Mucosa of rectum (tissue), 2 donors: Measurements from ENCODE around the gene KIF26B.

ENCODE experiments used
- H3K27ac ChIP-seq, 2 donors: one replicate each; pipeline ENCODE4 v1.7.0; 2013; ENCODE audit warnings: inconsistent platforms in 2 of 2, low read depth in 2 of 2, low read length in 2 of 2
- H3K27me3 ChIP-seq, 2 donors: one replicate each; pipeline ENCODE4 v1.7.0; 2013; ENCODE audit warnings: low read length in 2 of 2; ENCODE audit not compliant: control insufficient read depth in 2 of 2, insufficient read depth in 2 of 2
- H3K36me3 ChIP-seq, 2 donors: one replicate each; pipeline ENCODE4 v1.7.0; 2013; ENCODE audit warnings: low read length in 2 of 2; ENCODE audit not compliant: control insufficient read depth in 2 of 2, insufficient read depth in 2 of 2
- H3K4me1 ChIP-seq, 2 donors: one replicate each; pipeline ENCODE4 v1.7.0; 2013; ENCODE audit warnings: low read length in 2 of 2, mild to moderate bottlenecking in 1 of 2; ENCODE audit not compliant: control insufficient read depth in 2 of 2, insufficient read depth in 2 of 2
- H3K4me3 ChIP-seq, 2 donors: one replicate each; pipeline ENCODE4 v1.7.0; 2013; ENCODE audit warnings: low read length in 2 of 2
- H3K9ac ChIP-seq, 2 donors: one replicate each; pipeline ENCODE4 v1.7.0; 2013; ENCODE audit warnings: low read length in 2 of 2, low read depth in 1 of 2, mild to moderate bottlenecking in 1 of 2
- H3K9me3 ChIP-seq, 2 donors: one replicate each; pipeline ENCODE4 v1.7.0; 2013; ENCODE audit warnings: low read length in 2 of 2; ENCODE audit not compliant: control insufficient read depth in 2 of 2
- donor health status: healthy.
- donor health status: Normal muscosa, but diverticular disease.

KIF26B gene

GRCh38 chr1:245201827-245202226 is 47.0 kb downstream of the KIF26B start:
- Histone ChIP-seq H3K27ac (no peak overlapping the region), H3K9me3 (peaks cover 0 to 6% of the 10 kb centered on the region in 2 donors)

GRCh38 chr1:245205396-245205795 is 50.6 kb downstream of the KIF26B start:
- no peak overlapping the region for H3K4me3 ChIP-seq
- H3K36me3 ChIP-seq, result no peaks in the 10 kb centered on the region
- peaks cover 0 to 6% of the 10 kb centered on the region in 2 donors for H3K9me3 ChIP-seq

More at GRCh38 chr1:245201827-245202226, 47.0 kb downstream of the KIF26B start:
- no peaks in the 10 kb centered on the region for H3K36me3 ChIP-seq
- no peak overlapping the region for H3K9ac ChIP-seq
- no peaks in the 10 kb centered on the region for H3K4me1 ChIP-seq
- H3K4me3 ChIP-seq, result no peak overlapping the region
- no peaks in the 10 kb centered on the region for H3K27me3 ChIP-seq

GRCh38 chr1:245205864-245206263 is 51.1 kb downstream of the KIF26B start:
- Histone ChIP-seq H3K27ac (no peak overlapping the region), H3K36me3 (no peaks in the 10 kb centered on the region), H3K4me1 (no peaks in the 10 kb centered on the region), H3K27me3 (no peaks in the 10 kb centered on the region), H3K9me3 (peaks cover 0 to 6% of the 10 kb centered on the region in 2 donors), H3K9ac (no peak overlapping the region), H3K4me3 (no peak overlapping the region)

More at GRCh38 chr1:245205396-245205795, 50.6 kb downstream of the KIF26B start:
- Histone ChIP-seq H3K27ac (no peak overlapping the region), H3K27me3 (no peaks in the 10 kb centered on the region), H3K4me1 (no peaks in the 10 kb centered on the region), H3K9ac (no peak overlapping the region)

GRCh38 chr1:245207056-245207638 is 52.4 kb downstream of the KIF26B start:
- H3K27ac ChIP-seq, result no peak overlapping the region
- H3K36me3 ChIP-seq, result no peaks in the 10 kb centered on the region
- H3K4me3 ChIP-seq, result no peak overlapping the region
- no peaks in the 10 kb centered on the region for H3K27me3 ChIP-seq
- H3K9ac ChIP-seq, result no peak overlapping the region
- no peaks in the 10 kb centered on the region for H3K4me1 ChIP-seq
- peaks cover 0 to 6% of the 10 kb centered on the region in 2 donors for H3K9me3 ChIP-seq

- peaks cover 0 to 6% of the 10 kb centered on the region in 2 donors for H3K9me3 ChIP-seq
Observed at GRCh38 chr1:245207801-245208200, 53.0 kb downstream of the KIF26B start.

GRCh38 chr1:245209658-245210435 is 55.1 kb downstream of the KIF26B start:
- Histone ChIP-seq H3K36me3 (no peaks in the 10 kb centered on the region), H3K4me3 (no peak overlapping the region), H3K9ac (no peak overlapping the region), H3K9me3 (peaks cover 0 to 6% of the 10 kb centered on the region in 2 donors), H3K4me1 (no peaks in the 10 kb centered on the region), H3K27ac (no peak overlapping the region), H3K27me3 (no peaks in the 10 kb centered on the region)

More at GRCh38 chr1:245207801-245208200, 53.0 kb downstream of the KIF26B start:
- Histone ChIP-seq H3K4me1 (no peaks in the 10 kb centered on the region), H3K27ac (no peak overlapping the region), H3K9ac (no peak overlapping the region), H3K27me3 (no peaks in the 10 kb centered on the region), H3K36me3 (no peaks in the 10 kb centered on the region), H3K4me3 (no peak overlapping the region)

- Histone ChIP-seq H3K9ac (no peak overlapping the region), H3K27ac (no peak overlapping the region), H3K9me3 (peaks cover 0 to 4% of the 10 kb centered on the region in 2 donors), H3K36me3 (no peaks in the 10 kb centered on the region), H3K4me1 (no peaks in the 10 kb centered on the region), H3K4me3 (no peak overlapping the region), H3K27me3 (no peaks in the 10 kb centered on the region)
Observed at GRCh38 chr1:245211035-245211749, 56.4 kb downstream of the KIF26B start.

- H3K9me3 ChIP-seq, result no peaks in the 10 kb centered on the region
- no peaks in the 10 kb centered on the region for H3K27me3 ChIP-seq
- H3K27ac ChIP-seq, result no peak overlapping the region
- H3K36me3 ChIP-seq, result no peaks in the 10 kb centered on the region
- H3K9ac ChIP-seq, result no peak overlapping the region
- H3K4me1 ChIP-seq, result no peaks in the 10 kb centered on the region
- H3K4me3 ChIP-seq, result no peak overlapping the region
Observed at GRCh38 chr1:245211761-245212160, 57.0 kb downstream of the KIF26B start.

GRCh38 chr1:245212221-245212710 is 57.5 kb downstream of the KIF26B start:
- H3K27me3 ChIP-seq, result no peaks in the 10 kb centered on the region
- H3K9me3 ChIP-seq, result no peaks in the 10 kb centered on the region
- H3K9ac ChIP-seq, result no peak overlapping the region
- no peak overlapping the region for H3K27ac ChIP-seq
- no peaks in the 10 kb centered on the region for H3K4me1 ChIP-seq
- no peak overlapping the region for H3K4me3 ChIP-seq
- H3K36me3 ChIP-seq, result no peaks in the 10 kb centered on the region
